ENCODE results near the gene SCN4B. TPM values are rescaled to one million over a fixed set of nuclear protein-coding genes. Genes with fewer than 3 reads are reported as not detected.

Gene SCN4B
- polyA plus RNA-seq, 4 donors = 0.89 to 1.6 (median 1.1) TPM

GRCh38 chr11:118154641-118155040 is 2.0 kb upstream of the SCN4B start:
- DNase-seq (ENCODE audit: low read depth in 4 of 4, low spot score in 3 of 4) = no peak

- no peak for DNase-seq (ENCODE audit: low read depth in 4 of 4, low spot score in 3 of 4)
Measured at GRCh38 chr11:118153976-118154375, 1.4 kb upstream of the SCN4B start.

- no peak for DNase-seq (ENCODE audit: low read depth in 4 of 4, low spot score in 3 of 4)
Measured at GRCh38 chr11:118153516-118153915, 893 bp upstream of the SCN4B start.

- no peak for DNase-seq (ENCODE audit: low read depth in 4 of 4, low spot score in 3 of 4)
Measured at GRCh38 chr11:118152020-118152551, 537 bp downstream of the SCN4B start.

GRCh38 chr11:118151431-118151830 is 1.2 kb downstream of the SCN4B start:
- no peak for DNase-seq (ENCODE audit: low read depth in 4 of 4, low spot score in 3 of 4)

- no peak for DNase-seq (ENCODE audit: low read depth in 4 of 4, low spot score in 3 of 4)
Measured at GRCh38 chr11:118149493-118149892, 3.1 kb downstream of the SCN4B start.

- DNase-seq (ENCODE audit: low read depth in 4 of 4, low spot score in 3 of 4) = no peak
Measured at GRCh38 chr11:118148856-118149255, 3.8 kb downstream of the SCN4B start.

GRCh38 chr11:118148240-118148639 is 4.4 kb downstream of the SCN4B start:
- no peak for DNase-seq (ENCODE audit: low read depth in 4 of 4, low spot score in 3 of 4)

- no peak for DNase-seq (ENCODE audit: low read depth in 4 of 4, low spot score in 3 of 4)
Measured at GRCh38 chr11:118147502-118147901, 5.1 kb downstream of the SCN4B start.

GRCh38 chr11:118146554-118146953 is 6.1 kb downstream of the SCN4B start:
- no peak for DNase-seq (ENCODE audit: low read depth in 4 of 4, low spot score in 3 of 4)

- peak; percentile 57 to 74 (median 67) for DNase-seq (ENCODE audit: low read depth in 4 of 4, low spot score in 3 of 4)
Measured at GRCh38 chr11:118145285-118146227, 7.1 kb downstream of the SCN4B start.

- no peak for DNase-seq (ENCODE audit: low read depth in 4 of 4, low spot score in 3 of 4)
Measured at GRCh38 chr11:118144301-118145268, 8.0 kb downstream of the SCN4B start.

GRCh38 chr11:118143661-118144185 is 8.9 kb downstream of the SCN4B start:
- DNase-seq (ENCODE audit: low read depth in 4 of 4, low spot score in 3 of 4) = no peak

GRCh38 chr11:118142809-118143208 is 9.8 kb downstream of the SCN4B start:
- no peak for DNase-seq (ENCODE audit: low read depth in 4 of 4, low spot score in 3 of 4)

GRCh38 chr11:118142081-118142480 is 10.5 kb downstream of the SCN4B start:
- no peak for DNase-seq (ENCODE audit: low read depth in 4 of 4, low spot score in 3 of 4)

GRCh38 chr11:118139578-118139977 is 13.0 kb downstream of the SCN4B start:
- no peak for DNase-seq (ENCODE audit: low read depth in 4 of 4, low spot score in 3 of 4)

GRCh38 chr11:118138839-118139420 is 13.7 kb downstream of the SCN4B start:
- DNase-seq (ENCODE audit: low read depth in 4 of 4, low spot score in 3 of 4) = no peak

- DNase-seq (ENCODE audit: low read depth in 4 of 4, low spot score in 3 of 4) = no peak
Measured at GRCh38 chr11:118136801-118137200, 15.8 kb downstream of the SCN4B start.

- no peak for DNase-seq (ENCODE audit: low read depth in 4 of 4, low spot score in 3 of 4)
Measured at GRCh38 chr11:118136341-118136740, 16.3 kb downstream of the SCN4B start.

- DNase-seq (ENCODE audit: low read depth in 4 of 4, low spot score in 3 of 4) = no peak
Measured at GRCh38 chr11:118135796-118136165, 16.8 kb downstream of the SCN4B start.
